HEK293 (cell line): ENCODE measurements around the gene IFNL2.

Source experiments
- HOXD13 ChIP-seq: sonication (generic); formaldehyde crosslinking; IDR thresholded peaks from 2 replicates; pipeline ENCODE4 v1.8.0; 2022; ENCODE audit warnings: missing genetic modification reagents, borderline replicate concordance
- KLF10 ChIP-seq: fragments of 450-650 bp; IDR thresholded peaks from 2 replicates; pipeline ENCODE4 v1.5.1; 2018; ENCODE audit warnings: missing biosample characterization, mild to moderate bottlenecking, missing genetic modification characterization
- ZBTB7A ChIP-seq: fragments of 450-650 bp; formaldehyde crosslinking; IDR thresholded peaks from 2 replicates; pipeline ENCODE4 v1.5.1; 2016; ENCODE audit warnings: low read depth, missing biosample characterization, missing genetic modification characterization
- ZNF610 ChIP-seq: fragments of 450-650 bp; formaldehyde crosslinking; IDR thresholded peaks from 2 replicates; pipeline ENCODE4 v1.5.1; 2016; ENCODE audit warnings: missing biosample characterization, missing genetic modification characterization, borderline replicate concordance
- TF ChIP-seq, protein P1 (sequence below): fragments of 450-650 bp; formaldehyde crosslinking; IDR thresholded peaks from 2 replicates; pipeline ENCODE4 v1.5.1; 2016; ENCODE audit warnings: missing biosample characterization, missing genetic modification characterization
- TF ChIP-seq, protein P2 (sequence below): fragments of 450-650 bp; formaldehyde crosslinking; IDR thresholded peaks from 2 replicates; pipeline ENCODE4 v1.5.1; 2016; ENCODE audit warnings: missing biosample characterization, missing genetic modification characterization
- TF ChIP-seq, protein P3 (sequence below): fragments of 450-650 bp; formaldehyde crosslinking; IDR thresholded peaks from 2 replicates; pipeline ENCODE4 v1.5.1; 2016; ENCODE audit warnings: missing biosample characterization, missing genetic modification characterization, low read depth
- TF ChIP-seq, protein P4 (sequence below): fragments of 450-650 bp; formaldehyde crosslinking; IDR thresholded peaks from 2 replicates; pipeline ENCODE4 v1.5.1; 2016; ENCODE audit warnings: missing biosample characterization, missing genetic modification characterization, borderline replicate concordance

DNA sequence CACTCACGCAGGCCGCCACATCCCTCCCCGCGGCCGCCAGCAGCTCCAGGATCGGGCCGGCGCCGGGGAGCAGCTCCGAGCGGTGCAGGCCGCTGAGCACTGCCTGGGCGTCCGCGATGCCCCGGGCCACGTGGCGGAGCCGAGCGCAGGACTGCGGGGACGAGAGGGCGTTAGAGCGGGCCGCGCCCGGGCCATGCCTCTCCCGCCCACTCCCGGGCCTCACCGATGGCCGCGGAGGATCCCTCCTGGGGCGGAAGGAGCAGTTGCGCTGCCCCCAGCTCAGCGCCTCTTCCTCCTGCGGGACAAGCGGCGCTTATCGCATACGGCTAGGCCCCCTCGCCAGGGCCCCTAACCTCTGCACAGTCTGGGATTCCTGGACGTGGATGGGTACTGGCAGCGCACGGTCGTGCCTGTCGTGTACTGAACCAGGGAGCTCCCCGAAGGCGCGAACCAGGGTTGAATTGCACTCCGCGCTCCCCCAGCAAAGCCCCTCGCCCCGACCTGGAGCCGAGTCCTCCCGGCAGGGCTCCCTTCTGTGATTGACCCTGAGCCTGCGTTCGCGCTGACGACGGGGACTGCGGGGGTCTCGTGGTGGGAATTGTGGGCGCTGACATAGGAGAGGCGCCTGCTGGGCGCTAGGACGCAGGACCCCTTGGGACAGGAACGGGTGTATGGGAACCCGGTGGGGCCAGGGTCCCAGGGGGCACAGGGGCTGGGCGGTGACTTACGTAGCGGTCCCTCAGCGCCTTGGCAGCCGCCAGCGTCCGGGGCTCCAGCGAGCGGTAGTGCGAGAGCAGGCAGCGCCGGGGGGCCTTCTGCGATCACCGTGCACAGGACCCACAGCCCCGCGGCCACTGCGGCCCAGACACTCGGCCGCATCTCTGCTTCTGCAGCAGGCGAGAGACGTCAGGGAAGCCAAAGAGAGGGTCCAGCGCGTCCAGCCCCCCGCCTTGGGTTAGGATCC is 20.2 kb upstream of the IFNL2 start:
- TF ChIP-seq ZNF610 (tag by site-specific recombination): no peak
- no peak for TF ChIP-seq HOXD13 (CRISPR knock-in tag)
- TF ChIP-seq, protein P1, sequence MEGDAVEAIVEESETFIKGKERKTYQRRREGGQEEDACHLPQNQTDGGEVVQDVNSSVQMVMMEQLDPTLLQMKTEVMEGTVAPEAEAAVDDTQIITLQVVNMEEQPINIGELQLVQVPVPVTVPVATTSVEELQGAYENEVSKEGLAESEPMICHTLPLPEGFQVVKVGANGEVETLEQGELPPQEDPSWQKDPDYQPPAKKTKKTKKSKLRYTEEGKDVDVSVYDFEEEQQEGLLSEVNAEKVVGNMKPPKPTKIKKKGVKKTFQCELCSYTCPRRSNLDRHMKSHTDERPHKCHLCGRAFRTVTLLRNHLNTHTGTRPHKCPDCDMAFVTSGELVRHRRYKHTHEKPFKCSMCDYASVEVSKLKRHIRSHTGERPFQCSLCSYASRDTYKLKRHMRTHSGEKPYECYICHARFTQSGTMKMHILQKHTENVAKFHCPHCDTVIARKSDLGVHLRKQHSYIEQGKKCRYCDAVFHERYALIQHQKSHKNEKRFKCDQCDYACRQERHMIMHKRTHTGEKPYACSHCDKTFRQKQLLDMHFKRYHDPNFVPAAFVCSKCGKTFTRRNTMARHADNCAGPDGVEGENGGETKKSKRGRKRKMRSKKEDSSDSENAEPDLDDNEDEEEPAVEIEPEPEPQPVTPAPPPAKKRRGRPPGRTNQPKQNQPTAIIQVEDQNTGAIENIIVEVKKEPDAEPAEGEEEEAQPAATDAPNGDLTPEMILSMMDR (tag by site-specific recombination): no peak
- TF ChIP-seq KLF10: no peak
- TF ChIP-seq ZBTB7A: no peak
- TF ChIP-seq, protein P2, sequence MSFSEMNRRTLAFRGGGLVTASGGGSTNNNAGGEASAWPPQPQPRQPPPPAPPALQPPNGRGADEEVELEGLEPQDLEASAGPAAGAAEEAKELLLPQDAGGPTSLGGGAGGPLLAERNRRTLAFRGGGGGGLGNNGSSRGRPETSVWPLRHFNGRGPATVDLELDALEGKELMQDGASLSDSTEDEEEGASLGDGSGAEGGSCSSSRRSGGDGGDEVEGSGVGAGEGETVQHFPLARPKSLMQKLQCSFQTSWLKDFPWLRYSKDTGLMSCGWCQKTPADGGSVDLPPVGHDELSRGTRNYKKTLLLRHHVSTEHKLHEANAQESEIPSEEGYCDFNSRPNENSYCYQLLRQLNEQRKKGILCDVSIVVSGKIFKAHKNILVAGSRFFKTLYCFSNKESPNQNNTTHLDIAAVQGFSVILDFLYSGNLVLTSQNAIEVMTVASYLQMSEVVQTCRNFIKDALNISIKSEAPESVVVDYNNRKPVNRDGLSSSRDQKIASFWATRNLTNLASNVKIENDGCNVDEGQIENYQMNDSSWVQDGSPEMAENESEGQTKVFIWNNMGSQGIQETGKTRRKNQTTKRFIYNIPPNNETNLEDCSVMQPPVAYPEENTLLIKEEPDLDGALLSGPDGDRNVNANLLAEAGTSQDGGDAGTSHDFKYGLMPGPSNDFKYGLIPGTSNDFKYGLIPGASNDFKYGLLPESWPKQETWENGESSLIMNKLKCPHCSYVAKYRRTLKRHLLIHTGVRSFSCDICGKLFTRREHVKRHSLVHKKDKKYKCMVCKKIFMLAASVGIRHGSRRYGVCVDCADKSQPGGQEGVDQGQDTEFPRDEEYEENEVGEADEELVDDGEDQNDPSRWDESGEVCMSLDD (tag by site-specific recombination): no peak
- TF ChIP-seq, protein P3, sequence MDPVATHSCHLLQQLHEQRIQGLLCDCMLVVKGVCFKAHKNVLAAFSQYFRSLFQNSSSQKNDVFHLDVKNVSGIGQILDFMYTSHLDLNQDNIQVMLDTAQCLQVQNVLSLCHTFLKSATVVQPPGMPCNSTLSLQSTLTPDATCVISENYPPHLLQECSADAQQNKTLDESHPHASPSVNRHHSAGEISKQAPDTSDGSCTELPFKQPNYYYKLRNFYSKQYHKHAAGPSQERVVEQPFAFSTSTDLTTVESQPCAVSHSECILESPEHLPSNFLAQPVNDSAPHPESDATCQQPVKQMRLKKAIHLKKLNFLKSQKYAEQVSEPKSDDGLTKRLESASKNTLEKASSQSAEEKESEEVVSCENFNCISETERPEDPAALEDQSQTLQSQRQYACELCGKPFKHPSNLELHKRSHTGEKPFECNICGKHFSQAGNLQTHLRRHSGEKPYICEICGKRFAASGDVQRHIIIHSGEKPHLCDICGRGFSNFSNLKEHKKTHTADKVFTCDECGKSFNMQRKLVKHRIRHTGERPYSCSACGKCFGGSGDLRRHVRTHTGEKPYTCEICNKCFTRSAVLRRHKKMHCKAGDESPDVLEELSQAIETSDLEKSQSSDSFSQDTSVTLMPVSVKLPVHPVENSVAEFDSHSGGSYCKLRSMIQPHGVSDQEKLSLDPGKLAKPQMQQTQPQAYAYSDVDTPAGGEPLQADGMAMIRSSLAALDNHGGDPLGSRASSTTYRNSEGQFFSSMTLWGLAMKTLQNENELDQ (tag by site-specific recombination): no peak
- TF ChIP-seq, protein P4, sequence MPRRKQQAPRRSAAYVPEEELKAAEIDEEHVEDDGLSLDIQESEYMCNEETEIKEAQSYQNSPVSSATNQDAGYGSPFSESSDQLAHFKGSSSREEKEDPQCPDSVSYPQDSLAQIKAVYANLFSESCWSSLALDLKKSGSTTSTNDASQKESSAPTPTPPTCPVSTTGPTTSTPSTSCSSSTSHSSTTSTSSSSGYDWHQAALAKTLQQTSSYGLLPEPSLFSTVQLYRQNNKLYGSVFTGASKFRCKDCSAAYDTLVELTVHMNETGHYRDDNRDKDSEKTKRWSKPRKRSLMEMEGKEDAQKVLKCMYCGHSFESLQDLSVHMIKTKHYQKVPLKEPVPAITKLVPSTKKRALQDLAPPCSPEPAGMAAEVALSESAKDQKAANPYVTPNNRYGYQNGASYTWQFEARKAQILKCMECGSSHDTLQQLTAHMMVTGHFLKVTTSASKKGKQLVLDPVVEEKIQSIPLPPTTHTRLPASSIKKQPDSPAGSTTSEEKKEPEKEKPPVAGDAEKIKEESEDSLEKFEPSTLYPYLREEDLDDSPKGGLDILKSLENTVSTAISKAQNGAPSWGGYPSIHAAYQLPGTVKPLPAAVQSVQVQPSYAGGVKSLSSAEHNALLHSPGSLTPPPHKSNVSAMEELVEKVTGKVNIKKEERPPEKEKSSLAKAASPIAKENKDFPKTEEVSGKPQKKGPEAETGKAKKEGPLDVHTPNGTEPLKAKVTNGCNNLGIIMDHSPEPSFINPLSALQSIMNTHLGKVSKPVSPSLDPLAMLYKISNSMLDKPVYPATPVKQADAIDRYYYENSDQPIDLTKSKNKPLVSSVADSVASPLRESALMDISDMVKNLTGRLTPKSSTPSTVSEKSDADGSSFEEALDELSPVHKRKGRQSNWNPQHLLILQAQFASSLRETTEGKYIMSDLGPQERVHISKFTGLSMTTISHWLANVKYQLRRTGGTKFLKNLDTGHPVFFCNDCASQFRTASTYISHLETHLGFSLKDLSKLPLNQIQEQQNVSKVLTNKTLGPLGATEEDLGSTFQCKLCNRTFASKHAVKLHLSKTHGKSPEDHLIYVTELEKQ (tag by site-specific recombination): no peak
